HepG2 (cell line): Measurements from ENCODE around the gene DBNDD2. TPM values are rescaled to one million over a fixed set of nuclear protein-coding genes. Genes with fewer than 3 reads are reported as not detected.

Source experiments
- ATAC-seq: fragments of 200-7000 bp; cut with Tn5 transposase; 3 replicates; pipeline ENCODE4 v1.9.1; 2020; ENCODE audit warnings: mild to moderate bottlenecking, moderate library complexity
- BruUV-seq: library from RNA; stranded (reverse); fragments of 400-500 nt; replicated peaks from 2 replicates; lab custom pipeline; 2021; lab: Mats Ljungman, UMichigan
- CTCF ChIA-PET: fragments of 300-600 bp; formaldehyde crosslinking; extraction: SDS; loops from one replicate; lab custom pipeline; 2021; ENCODE audit warnings: low total read pairs, inconsistent platforms, low intra/inter-chr PET ratio; lab: Yijun Ruan, JAX
- POLR2A ChIA-PET: fragments of 350-600 bp; sonication (Branson Sonifier 250); formaldehyde crosslinking; loops from one replicate; lab custom pipeline; 2020; ENCODE audit warnings: antibody characterized with exemption, inconsistent platforms; lab: Yijun Ruan, JAX
- DNase-seq: peaks from one replicate; pipeline ENCODE4 v3.0.0-alpha.2; 2015; ENCODE audit warnings: low spot score
- FAIRE-seq: peaks from 3 replicates; lab custom pipeline; 2011; peaks lifted over from hg19 to GRCh38; lab: Jason Lieb, UNC
- H2AFZ ChIP-seq: one replicate; pipeline ENCODE4 v1.6.1; 2011; ENCODE audit warnings: low read length, inconsistent platforms
- H3K27ac ChIP-seq: fragments of 300-600 bp; 3 replicates; pipeline ENCODE4 v1.8.0; 2011; ENCODE audit warnings: mixed run types, mild to moderate bottlenecking, mixed read lengths, low read length, inconsistent platforms; ENCODE audit not compliant: insufficient read depth; ENCODE audit errors: extremely low read length
- H3K27me3 ChIP-seq, 2 experiments: fragments of 200-600 bp in 1 of 2; 2 replicates in 1 of 2; 3 replicates in 1 of 2; pipeline versions ENCODE4 v1.6.0 to v1.8.0; 2011; ENCODE audit warnings: low read length in 2 of 2, mild to moderate bottlenecking in 2 of 2, moderate library complexity in 2 of 2, inconsistent platforms in 1 of 2; ENCODE audit not compliant: insufficient read depth in 2 of 2, control insufficient read depth in 1 of 2
- H3K36me3 ChIP-seq, 2 experiments: fragments of 200-600 bp in 1 of 2; replicated peaks in 1 of 2; 2 replicates in 1 of 2; 3 replicates in 1 of 2; pipeline versions ENCODE4 v1.5.1 to v1.8.0; 2011; ENCODE audit warnings: low read length in 2 of 2, inconsistent platforms in 1 of 2; ENCODE audit not compliant: insufficient read depth in 2 of 2, control insufficient read depth in 1 of 2
- H3K4me1 ChIP-seq: 2 replicates; pipeline ENCODE4 v1.5.1; 2012; ENCODE audit warnings: low read length, inconsistent platforms; ENCODE audit not compliant: insufficient read depth
- H3K4me2 ChIP-seq: 2 replicates; pipeline ENCODE4 v1.6.0; 2011; ENCODE audit warnings: low read depth, low read length, inconsistent platforms
- H3K4me3 ChIP-seq, 3 experiments: fragments of 200-600 bp in 1 of 3; sonication (generic), shearing (Covaris generic) in 1 of 3; replicated peaks in 1 of 3; 2 replicates each; pipeline ENCODE4 v1.5.1; 2011 to 2016; ENCODE audit warnings: low read length in 3 of 3, inconsistent platforms in 2 of 3, low read depth in 2 of 3, mild to moderate bottlenecking in 2 of 3, control low read depth in 1 of 3, mixed read lengths in 1 of 3; ENCODE audit not compliant: insufficient read depth in 1 of 3
- H3K79me2 ChIP-seq: one replicate; pipeline ENCODE4 v1.6.1; 2011; ENCODE audit warnings: low read length, inconsistent platforms; ENCODE audit not compliant: insufficient read depth
- H3K9ac ChIP-seq: 2 replicates; pipeline ENCODE4 v1.6.0; 2011; ENCODE audit warnings: mild to moderate bottlenecking, low read depth, low read length, inconsistent platforms; ENCODE audit not compliant: insufficient read depth
- H3K9me3 ChIP-seq: 2 replicates; pipeline ENCODE4 v1.5.1; 2012; ENCODE audit warnings: mild to moderate bottlenecking, low read length
- H4K20me1 ChIP-seq: 2 replicates; pipeline ENCODE4 v1.6.0; 2011; ENCODE audit warnings: inconsistent platforms, mild to moderate bottlenecking, low read length, moderate library complexity; ENCODE audit not compliant: insufficient read depth
- AGO2 ChIP-seq: fragments of 200-400 bp; formaldehyde crosslinking; optimal IDR thresholded peaks from 2 replicates; pipeline ENCODE3; 2017; ENCODE audit warnings: mild to moderate bottlenecking, low read depth, low read length, moderate library complexity
- KDM5B ChIP-seq: sonication (generic); formaldehyde crosslinking; IDR thresholded peaks from 2 replicates; pipeline ENCODE4 v1.4.0; 2020; ENCODE audit warnings: missing genetic modification reagents, mild to moderate bottlenecking, borderline replicate concordance
- MAF1 ChIP-seq: sonication (generic); formaldehyde crosslinking; IDR thresholded peaks from 2 replicates; pipeline ENCODE4 v1.5.0; 2020; ENCODE audit warnings: missing genetic modification reagents, borderline replicate concordance
- MEIS2 ChIP-seq: sonication (generic); formaldehyde crosslinking; IDR thresholded peaks from 2 replicates; pipeline ENCODE4 v1.9.0; 2021; ENCODE audit warnings: mild to moderate bottlenecking, missing genetic modification reagents
- SALL1 ChIP-seq: sonication (generic); formaldehyde crosslinking; IDR thresholded peaks from 2 replicates; pipeline ENCODE4 v1.8.0; 2022; ENCODE audit warnings: mild to moderate bottlenecking, missing genetic modification reagents
- ZMYM4 ChIP-seq: sonication (generic); formaldehyde crosslinking; IDR thresholded peaks from 2 replicates; pipeline ENCODE4 v1.8.1; 2023; ENCODE audit warnings: mild to moderate bottlenecking, missing genetic modification reagents
- ZNF329 ChIP-seq: sonication (generic); formaldehyde crosslinking; IDR thresholded peaks from 2 replicates; pipeline ENCODE4 v1.9.0; 2021; ENCODE audit warnings: low read depth, mild to moderate bottlenecking, missing genetic modification reagents
- ZNF766 ChIP-seq: sonication (generic); formaldehyde crosslinking; IDR thresholded peaks from 2 replicates; pipeline ENCODE4 v1.5.0; 2020; ENCODE audit warnings: missing genetic modification reagents, borderline replicate concordance
- WGBS: methylation state at CpG from one replicate; pipeline ENCODE4 v1.1.6; 2017; ENCODE audit warnings: low lambda C conversion rate; 5-methylcytosine and 5-hydroxymethylcytosine counted together
- in situ Hi-C: cut with HindIII; loops from 2 replicates; pipeline ENCODE4 v1.10.0; 2017; ENCODE audit warnings: low pct_unique_long_range_greater_than_20kb; ENCODE audit not compliant: extremely low pct_ligation_motif_present
- intact Hi-C: fragments of 100-400 bp; cut with micrococcal nuclease; formaldehyde crosslinking; loops from one replicate; pipeline ENCODE4 v1.10.0; 2022; ENCODE audit not compliant: unreplicated experiment
- polyA plus RNA-seq, 8 experiments: library from polyadenylated mRNA; depleted of rRNA in 3 of 8; stranded (reverse) in 7 of 8; unstranded in 1 of 8; fragments of >200 nt; fragmentation: Illumina TruSeq in 4 of 8; extraction: Trizol in 4 of 8; gene quantifications; 2 replicates each; pipeline versions ENCODE4 v1.2.1 to v1.2.3, GENCODE V29; 2011 to 2016; ENCODE audit warnings: low read depth in 4 of 8, missing spikeins in 1 of 8, mixed read lengths in 1 of 8; ENCODE audit not compliant: insufficient read depth in 1 of 8
- total RNA-seq, 5 experiments: library from RNA; depleted of rRNA; stranded (reverse); fragments of >200 nt; fragmentation: Illumina TruSeq; extraction: Trizol; gene quantifications; 2 replicates each; pipeline ENCODE4 v1.2.3, GENCODE V29; 2016; ENCODE audit warnings: low read depth in 1 of 5
- TF ChIP-seq, protein P1 (sequence below): sonication (generic); formaldehyde crosslinking; IDR thresholded peaks from 2 replicates; pipeline ENCODE4 v1.4.0; 2020; ENCODE audit warnings: missing genetic modification reagents
- TF ChIP-seq, protein P2 (sequence below): IDR thresholded peaks from 2 replicates; pipeline ENCODE4 v1.6.1; 2016; ENCODE audit warnings: missing compliant biosample characterization, missing genetic modification reagents, borderline replicate concordance

The DBNDD2 gene
- total and polyA plus RNA-seq, 2 of the 13 experiments (the other 11 are each of a cell fraction or from before 2014, with no cell fraction given), result 16.7 to 47.6 TPM

- intact Hi-C loops, result no loop called here
- no peaks in the 10 kb centered on the region; a peak in 2 of 5 replicates for H3K27me3 ChIP-seq
- DNase-seq (no peak), ATAC-seq (no peak), FAIRE-seq (no peak)
- no peaks in the 10 kb centered on the region for H3K9me3 ChIP-seq
- no peaks in the 10 kb centered on the region for H4K20me1 ChIP-seq
- POLR2A ChIA-PET, result interaction anchor here (1.7 kb wide), 1 partner anchor 48 kb away, joined by 6 read pairs; the partner anchor contains the start of gene SYS1
- no TSS peak for BruUV-seq
- no peak overlapping the region for H3K27ac ChIP-seq
- no peak overlapping the region for H3K4me2 ChIP-seq
- TF ChIP-seq ZNF766, result no peak
- TF ChIP-seq, protein P1, sequence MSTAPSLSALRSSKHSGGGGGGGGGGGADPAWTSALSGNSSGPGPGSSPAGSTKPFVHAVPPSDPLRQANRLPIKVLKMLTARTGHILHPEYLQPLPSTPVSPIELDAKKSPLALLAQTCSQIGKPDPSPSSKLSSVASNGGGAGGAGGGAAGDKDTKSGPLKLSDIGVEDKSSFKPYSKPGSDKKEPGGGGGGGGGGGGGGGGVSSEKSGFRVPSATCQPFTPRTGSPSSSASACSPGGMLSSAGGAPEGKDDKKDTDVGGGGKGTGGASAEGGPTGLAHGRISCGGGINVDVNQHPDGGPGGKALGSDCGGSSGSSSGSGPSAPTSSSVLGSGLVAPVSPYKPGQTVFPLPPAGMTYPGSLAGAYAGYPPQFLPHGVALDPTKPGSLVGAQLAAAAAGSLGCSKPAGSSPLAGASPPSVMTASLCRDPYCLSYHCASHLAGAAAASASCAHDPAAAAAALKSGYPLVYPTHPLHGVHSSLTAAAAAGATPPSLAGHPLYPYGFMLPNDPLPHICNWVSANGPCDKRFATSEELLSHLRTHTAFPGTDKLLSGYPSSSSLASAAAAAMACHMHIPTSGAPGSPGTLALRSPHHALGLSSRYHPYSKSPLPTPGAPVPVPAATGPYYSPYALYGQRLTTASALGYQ, result no peak
- TF ChIP-seq KDM5B, result no peak
- TF ChIP-seq SALL1 (CRISPR knock-in tag), result no peak
- no peak for TF ChIP-seq MAF1 (CRISPR knock-in tag)
- TF ChIP-seq ZMYM4 (CRISPR knock-in tag), result no peak
- TF ChIP-seq MEIS2 (CRISPR knock-in tag), result no peak
- no peak for TF ChIP-seq AGO2
- TF ChIP-seq, protein P2, sequence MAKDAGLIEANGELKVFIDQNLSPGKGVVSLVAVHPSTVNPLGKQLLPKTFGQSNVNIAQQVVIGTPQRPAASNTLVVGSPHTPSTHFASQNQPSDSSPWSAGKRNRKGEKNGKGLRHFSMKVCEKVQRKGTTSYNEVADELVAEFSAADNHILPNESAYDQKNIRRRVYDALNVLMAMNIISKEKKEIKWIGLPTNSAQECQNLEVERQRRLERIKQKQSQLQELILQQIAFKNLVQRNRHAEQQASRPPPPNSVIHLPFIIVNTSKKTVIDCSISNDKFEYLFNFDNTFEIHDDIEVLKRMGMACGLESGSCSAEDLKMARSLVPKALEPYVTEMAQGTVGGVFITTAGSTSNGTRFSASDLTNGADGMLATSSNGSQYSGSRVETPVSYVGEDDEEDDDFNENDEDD (CRISPR knock-in tag), result no peak
- no peak for TF ChIP-seq ZNF329 (CRISPR knock-in tag)
- TF ChIP-seq, all 625 proteins: peak for 0
- CTCF ChIA-PET, result no interaction called here
- whole genome bisulfite sequencing, result 85% methylated on average over 8 of the region's 8 CpGs
- in situ Hi-C loops, result no loop called here
- H3K79me2 ChIP-seq, result no peaks in the 10 kb centered on the region
- no peak overlapping the region for H2AFZ ChIP-seq
- no peak overlapping the region for H3K9ac ChIP-seq
- H3K4me1 ChIP-seq, result peaks cover 21% of the 10 kb centered on the region
- H3K4me3 ChIP-seq, result no peak overlapping the region
- H3K36me3 ChIP-seq, result no peaks in the 10 kb centered on the region
Measured at GRCh38 chr20:45410887-45411286, 2.8 kb downstream of the DBNDD2 start.
